HG03196 (cell line): ENCODE measurements around the gene TMEM138.

Source experiments
- ATAC-seq: cut with Tn5 transposase; IDR thresholded peaks from one replicate; pipeline ENCODE4 v1.9.1; 2021; ENCODE audit not compliant: unreplicated experiment

The TMEM138 gene

DNA sequence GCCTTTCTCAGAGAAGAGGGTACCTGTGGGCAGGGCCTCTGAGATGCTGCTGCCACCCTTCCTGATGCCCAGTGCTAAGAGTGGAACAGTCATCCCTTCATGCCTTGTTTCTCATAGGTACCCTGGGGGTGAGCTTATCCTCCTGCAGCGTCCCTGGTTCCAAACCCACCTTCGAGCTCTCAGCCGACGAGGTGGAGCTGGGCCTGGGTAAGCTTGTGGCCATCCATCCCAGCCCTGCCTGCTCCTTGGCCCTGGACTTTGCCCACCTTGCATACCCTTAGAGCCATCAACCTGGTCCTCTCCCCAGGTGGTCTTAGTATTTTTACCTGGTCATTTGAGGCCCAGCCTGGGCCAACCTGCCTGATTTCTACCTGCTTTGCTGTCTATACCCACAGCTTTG, 20.5 kb upstream of the TMEM138 start:
- no peak for ATAC-seq

GRCh38 chr11:61342207-61342803, 19.9 kb upstream of the TMEM138 start:
- no peak for ATAC-seq

- no peak for ATAC-seq
Measured at GRCh38 chr11:61343792-61344745, 18.1 kb upstream of the TMEM138 start.

DNA sequence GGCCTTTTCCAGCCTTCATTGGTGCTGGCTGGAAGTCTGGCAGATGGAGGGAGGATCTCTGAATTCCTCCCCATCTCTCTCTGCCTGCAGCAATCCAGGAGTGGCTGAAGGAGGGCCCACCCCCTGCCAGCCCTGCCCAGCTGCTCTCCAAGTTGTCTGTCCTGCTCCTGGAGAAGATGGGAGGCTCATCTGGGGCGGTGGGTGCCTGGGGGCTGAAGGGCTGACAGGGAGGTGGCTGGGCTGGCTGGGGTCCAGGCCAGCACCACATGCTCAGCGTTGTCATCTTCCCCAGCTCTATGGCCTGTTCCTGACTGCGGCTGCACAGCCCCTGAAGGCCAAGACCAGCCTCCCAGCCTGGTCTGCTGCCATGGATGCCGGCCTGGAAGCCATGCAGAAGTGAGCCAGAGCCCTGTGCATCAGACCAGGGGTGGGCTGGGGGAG, 17.0 kb upstream of the TMEM138 start:
- ATAC-seq = no peak

DNA sequence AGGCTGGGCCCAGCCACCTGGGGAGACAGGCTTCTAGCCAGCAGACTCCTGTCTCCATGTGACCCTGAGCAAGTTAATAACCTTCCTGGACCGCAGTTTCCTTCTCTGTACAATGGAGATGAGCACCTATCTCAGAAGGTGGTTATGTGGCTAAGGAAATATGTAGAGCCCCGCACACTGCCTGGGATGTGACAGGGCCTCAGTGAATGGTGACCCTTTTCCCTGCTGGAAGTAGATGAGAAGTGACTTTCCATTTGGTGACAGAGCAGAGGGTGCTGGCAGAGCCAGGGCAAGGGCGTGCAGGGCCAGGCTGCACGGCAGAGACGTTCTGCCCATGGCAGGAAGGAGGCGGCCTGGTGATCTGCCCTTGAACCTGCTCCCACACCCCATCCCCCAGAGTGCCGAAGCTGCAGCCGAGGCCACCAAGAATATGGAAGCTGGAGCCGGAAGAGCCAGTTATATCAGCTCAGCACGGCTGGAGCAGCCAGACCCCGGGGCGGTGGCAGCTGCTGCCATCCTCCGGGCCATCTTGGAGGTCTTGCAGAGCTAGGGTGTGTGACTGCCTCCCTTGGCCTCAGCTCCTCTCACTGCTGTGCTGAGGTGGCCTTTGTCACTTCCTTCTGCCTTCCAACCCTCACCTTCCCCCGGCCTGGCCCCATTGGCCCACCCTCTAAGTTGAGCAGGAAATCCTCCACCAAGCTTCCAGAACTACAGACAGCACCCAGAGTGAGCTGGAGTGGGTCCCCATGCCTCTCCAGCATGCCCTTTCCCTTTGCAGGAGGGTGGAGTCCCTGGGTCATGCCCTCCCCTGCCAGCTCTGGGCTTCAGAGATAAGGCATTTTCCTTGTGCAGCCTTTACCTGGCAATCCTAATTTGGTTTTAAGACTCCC, 16.0 kb upstream of the TMEM138 start:
- ATAC-seq = no peak

GRCh38 chr11:61347916-61348461, 14.2 kb upstream of the TMEM138 start:
- no peak for ATAC-seq

DNA sequence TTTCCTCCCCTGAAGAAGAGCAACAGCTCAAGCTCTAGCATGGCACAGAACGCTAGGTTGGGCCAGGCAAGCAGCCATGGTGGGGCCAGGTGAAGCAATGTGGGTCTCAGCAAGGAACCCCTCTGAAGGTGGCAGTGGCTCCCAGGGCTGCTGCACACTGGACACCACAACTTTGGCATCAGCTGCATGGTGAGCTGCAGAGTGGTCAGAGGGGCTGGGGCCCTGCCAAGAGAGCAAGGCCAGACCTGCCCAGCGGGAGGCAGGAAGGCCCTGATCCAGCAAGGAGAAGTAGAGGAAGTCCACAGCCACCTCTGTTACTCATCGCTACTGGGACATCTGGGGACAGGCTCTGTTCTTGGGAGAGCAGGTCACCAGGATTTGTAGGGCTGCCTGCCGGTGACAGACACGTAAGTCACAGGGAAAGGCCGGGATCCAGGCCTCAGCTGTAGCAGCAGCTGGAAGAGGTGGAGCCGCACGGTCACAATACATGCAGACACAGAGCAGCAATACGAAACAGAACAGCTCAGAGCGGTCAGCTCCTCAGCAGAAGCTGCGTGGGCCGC, 12.9 kb upstream of the TMEM138 start:
- ATAC-seq = no peak

DNA sequence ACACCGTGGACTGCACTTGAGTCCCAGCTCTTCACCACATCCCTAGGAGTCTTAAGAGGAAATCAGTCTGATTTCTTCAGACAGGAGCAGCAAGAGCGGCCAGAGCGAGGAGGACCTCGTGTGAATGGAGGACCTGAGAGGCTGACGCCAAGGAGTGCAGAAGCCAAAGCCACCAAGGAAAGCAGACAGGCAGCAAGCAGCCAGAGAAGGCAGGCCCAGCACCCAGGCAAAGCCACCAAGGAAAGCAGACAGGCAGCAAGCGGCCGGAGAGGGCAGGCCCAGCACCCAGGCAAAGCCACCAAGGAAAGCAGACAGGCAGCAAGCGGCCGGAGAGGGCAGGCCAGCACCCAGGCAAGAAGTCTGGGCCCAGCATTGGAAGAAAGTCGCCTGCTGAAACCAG, 12.3 kb upstream of the TMEM138 start:
- no peak for ATAC-seq

- no peak for ATAC-seq
Measured at GRCh38 chr11:61350336-61350735, 11.8 kb upstream of the TMEM138 start.

DNA sequence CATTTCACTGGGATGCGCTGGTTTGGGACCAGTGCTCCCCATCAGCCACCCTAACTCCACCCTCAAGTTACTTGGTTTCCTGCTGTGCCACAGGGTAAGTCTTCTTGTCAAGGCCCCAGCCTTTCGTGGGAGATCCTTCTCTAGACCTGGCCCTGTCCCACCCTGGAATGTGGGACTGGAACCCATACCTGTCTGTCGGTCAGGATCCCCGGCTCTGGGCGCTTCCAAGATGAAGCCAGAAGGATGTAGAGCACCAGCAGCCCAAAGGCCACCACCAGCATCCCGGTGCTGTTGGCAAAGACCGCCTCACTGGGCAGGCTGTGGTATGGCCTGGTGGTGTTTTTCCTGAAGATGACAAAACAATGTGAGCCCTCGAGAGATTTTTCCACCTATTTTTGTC, 11.4 kb upstream of the TMEM138 start:
- no peak for ATAC-seq

DNA sequence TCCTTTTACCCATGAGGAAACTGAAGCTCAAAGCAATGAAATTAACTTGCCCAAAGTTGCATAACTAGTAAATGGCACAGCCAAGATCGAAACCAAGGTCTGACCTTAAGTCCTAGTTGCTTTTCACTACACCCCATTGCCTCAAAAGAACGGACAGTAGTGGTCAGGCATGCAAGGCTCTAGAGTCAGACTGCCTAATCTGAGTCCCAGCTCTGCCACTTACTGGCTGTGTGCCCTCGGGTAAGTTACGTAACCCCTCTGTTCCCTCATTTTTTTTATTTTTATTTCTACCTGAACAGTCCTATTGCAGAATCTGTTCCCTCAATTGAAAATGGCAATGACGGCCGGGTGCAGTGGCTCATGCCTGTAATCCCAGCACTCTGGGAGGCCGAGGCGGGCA, 10.1 kb upstream of the TMEM138 start:
- ATAC-seq = no peak

- ATAC-seq = no peak
Measured at GRCh38 chr11:61353131-61354067, 8.8 kb upstream of the TMEM138 start.

- ATAC-seq = no peak
Measured at GRCh38 chr11:61354208-61354607, 8.0 kb upstream of the TMEM138 start.

- ATAC-seq = no peak
Measured at GRCh38 chr11:61356706-61357105, 5.5 kb upstream of the TMEM138 start.

DNA sequence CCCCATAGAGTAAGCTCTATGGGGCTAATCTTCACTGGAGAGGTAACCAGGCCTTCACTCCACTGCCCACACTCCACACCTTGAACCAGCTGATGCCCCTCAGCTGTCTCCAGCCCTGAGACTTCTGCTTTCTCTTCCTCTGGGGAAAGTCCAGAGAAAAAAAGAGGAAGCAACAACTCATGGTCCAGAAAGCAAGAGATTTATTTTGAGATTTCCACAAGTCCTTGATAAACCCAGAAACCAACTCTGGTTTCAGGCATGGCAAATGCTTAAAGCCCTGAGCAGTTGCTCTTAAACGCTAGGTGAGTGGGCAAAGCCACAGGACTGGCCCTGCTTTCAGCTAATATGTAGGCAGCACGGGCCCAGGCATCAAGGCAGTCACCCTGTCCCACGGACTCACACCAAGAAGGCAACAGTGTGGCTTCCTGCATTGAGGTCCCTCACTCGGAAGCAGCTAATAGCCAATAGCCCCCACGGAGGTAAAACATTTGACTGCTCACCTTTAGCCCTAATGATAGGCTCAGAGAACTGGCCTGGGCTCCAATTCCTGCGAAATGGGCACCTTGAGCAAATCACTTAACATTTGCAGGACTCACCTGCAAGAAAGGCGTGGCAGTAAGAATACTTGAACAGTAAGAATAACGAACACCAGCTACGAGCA, 4.8 kb upstream of the TMEM138 start:
- ATAC-seq = peak; percentile 40

DNA sequence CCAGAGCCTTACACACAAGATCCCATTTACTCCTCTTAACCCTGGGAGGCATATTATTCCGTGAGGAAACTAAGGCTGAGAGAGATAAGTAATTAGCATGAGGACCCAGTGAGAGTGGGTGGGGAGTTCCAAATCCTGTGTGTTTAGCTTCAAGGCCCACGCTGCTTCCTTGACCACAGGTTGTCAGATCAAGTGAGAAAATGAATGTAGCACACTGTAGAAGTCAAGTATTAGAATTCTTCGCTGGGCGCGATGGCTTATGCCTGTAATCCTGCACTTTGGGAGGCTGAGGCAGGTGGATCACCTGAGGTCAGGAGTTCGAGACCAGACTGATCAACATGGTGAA, 4.3 kb upstream of the TMEM138 start:
- no peak for ATAC-seq

DNA sequence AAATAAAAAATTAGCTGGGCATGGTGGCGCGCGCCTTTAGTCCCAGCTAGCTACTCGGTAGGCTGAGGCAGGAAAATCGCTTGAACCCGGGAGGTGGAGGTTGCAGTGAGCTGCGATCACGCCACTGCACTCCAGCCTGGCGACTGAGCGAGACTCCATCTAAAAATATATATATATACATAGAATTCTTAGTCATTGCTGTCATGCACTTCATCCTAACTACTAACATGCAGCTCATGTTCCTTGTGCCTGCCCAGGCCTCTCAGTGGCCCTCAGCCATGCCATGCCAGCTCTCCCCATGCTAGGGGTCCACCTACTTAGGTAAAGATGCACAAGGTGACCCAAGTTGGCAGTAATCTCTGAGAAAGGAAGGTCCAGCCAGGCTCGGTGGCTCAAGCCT, 3.6 kb upstream of the TMEM138 start:
- no peak for ATAC-seq

DNA sequence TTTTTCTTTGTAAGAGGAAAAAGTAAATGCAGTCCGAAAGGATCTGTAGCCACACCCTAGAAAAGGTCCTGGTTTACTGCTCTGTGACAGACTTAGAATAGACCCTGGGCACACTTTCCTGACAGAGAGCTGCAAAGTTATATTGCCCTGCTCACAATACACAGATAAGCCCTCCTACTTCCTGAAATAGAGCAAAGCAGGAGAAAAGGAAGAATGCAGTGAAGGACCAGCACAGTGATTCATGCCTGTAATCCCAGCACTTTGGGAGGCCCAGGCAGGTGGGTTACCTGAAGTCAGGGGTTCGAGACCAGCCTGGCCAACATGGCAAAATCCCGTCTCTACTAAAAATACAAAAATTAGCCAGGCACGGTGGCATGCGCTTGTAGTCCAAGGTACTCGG, 2.7 kb upstream of the TMEM138 start:
- no peak for ATAC-seq

DNA sequence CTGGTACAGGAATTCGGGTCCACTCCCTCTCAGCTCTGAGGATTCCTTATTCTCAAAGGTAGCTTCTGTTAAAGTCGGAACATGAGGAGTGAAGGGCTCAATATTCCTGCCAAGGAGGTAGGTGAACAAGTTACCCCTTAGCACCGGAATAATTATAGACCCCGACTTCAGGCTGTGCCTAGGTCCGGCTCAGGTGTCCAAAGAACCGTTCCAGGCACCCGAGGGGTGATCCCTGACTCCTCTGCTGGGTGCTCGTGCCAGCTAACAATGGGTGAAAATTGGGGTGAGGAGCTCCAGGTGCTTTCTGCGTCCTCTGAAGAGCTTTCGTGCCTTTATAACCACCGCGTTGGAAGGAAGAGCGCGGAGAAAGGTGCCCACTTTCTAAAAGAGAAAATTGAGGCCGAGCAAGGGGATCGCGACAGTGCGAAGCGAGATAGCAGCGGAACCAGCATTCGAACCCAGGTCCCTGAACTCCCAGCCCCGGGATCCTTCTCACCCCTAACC, 885 bp upstream of the TMEM138 start:
- ATAC-seq = no peak
